GM10266 (cell line): ENCODE data around the gene TPD52L1.
A peak's percentile ranks its signal among the peaks of the same experiment; 100 is the strongest.

Experiments
- DNase-seq: peaks from one replicate; pipeline ENCODE4 v3.0.0; 2012; ENCODE audit errors: extremely low spot score
- TF ChIP-seq, protein P1 (sequence below): IDR thresholded peaks from 2 replicates; pipeline ENCODE4 v1.5.1; 2012; ENCODE audit warnings: mild to moderate bottlenecking, low read depth; ENCODE audit not compliant: control insufficient read depth, insufficient read depth; ENCODE audit errors: missing control alignments

Gene TPD52L1

DNA sequence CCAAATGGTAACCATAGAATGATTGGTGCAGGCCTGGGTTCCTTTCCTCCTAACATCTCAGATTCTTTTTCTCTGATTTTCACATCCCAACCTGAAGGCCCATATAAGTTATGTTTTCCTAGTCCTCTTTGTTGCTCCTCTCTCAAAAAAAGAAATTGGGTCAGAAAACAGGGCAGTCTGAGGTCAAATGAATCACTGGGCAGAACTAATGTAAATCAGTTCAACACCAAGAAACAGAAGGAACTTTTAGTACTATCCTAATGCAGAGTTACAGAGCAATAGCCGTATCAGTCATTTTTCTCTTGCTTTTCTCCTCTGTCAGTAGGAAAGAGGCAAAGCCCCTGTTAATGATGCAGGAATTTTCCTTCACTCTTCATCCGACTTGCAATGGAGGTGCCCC, 11.0 kb upstream of the TPD52L1 start:
- DNase-seq, result no peak
- TF ChIP-seq, protein P1, sequence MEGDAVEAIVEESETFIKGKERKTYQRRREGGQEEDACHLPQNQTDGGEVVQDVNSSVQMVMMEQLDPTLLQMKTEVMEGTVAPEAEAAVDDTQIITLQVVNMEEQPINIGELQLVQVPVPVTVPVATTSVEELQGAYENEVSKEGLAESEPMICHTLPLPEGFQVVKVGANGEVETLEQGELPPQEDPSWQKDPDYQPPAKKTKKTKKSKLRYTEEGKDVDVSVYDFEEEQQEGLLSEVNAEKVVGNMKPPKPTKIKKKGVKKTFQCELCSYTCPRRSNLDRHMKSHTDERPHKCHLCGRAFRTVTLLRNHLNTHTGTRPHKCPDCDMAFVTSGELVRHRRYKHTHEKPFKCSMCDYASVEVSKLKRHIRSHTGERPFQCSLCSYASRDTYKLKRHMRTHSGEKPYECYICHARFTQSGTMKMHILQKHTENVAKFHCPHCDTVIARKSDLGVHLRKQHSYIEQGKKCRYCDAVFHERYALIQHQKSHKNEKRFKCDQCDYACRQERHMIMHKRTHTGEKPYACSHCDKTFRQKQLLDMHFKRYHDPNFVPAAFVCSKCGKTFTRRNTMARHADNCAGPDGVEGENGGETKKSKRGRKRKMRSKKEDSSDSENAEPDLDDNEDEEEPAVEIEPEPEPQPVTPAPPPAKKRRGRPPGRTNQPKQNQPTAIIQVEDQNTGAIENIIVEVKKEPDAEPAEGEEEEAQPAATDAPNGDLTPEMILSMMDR, result no peak

DNA sequence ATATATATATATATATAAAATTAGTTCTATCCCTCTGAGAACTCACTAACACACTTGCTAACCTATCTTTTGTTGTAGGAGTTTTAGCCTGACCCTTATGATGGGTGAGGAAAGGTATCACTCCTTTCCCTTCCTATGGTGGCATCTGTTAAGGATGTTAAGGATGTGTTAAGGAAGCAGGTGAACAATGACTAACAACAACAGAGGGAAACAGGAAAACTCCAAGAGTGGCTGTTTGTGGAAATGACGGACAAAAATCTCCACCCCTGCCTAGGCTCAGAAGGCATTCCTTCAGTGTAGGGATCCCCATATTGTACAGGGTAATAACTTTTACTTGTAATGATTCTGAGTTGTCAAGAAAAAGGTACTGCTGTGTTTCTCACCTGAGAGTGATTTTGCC, 8.8 kb upstream of the TPD52L1 start:
- no peak for DNase-seq
- TF ChIP-seq, protein P1, result no peak

DNA sequence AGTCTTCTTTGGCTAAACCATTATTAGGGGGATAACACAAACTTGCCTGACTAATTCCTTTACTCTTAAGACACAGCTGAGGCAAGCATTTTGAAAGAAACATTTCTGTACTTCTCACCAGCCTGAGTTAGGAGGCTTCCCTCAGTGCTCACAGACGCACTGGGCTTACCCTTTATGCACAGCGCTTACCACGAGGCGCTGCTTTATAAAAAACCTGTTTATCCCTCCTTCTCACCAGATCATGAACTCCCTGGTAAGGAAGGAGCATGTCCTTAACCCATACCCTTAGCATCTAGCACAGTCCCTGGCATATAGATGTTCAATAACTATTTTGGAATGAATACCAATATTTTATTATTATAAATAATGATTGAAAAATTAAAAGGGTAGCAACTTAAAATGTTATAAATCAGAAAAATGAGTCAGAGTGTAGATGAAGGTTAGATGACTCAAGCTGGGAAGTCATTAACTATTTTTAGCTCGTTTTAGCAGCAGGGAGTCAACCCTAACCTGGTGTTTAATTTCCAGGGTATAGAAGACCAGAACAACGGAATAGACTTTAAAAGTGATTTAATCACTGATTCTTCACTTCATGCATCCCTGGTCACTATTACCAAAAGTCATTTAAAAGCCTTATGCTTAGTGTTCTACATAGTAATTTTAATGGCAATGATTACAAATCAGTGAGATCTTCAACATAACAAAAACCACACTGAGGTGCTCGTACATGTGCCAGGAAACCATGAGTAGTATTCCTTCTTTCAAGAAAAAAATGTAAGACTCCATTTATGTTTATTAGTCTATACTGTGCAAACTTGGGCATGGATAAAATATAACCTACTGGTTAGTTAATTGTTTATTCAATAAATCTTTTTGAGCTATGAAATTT, 4.1 kb upstream of the TPD52L1 start:
- TF ChIP-seq, protein P1, result no peak
- DNase-seq, result no peak

DNA sequence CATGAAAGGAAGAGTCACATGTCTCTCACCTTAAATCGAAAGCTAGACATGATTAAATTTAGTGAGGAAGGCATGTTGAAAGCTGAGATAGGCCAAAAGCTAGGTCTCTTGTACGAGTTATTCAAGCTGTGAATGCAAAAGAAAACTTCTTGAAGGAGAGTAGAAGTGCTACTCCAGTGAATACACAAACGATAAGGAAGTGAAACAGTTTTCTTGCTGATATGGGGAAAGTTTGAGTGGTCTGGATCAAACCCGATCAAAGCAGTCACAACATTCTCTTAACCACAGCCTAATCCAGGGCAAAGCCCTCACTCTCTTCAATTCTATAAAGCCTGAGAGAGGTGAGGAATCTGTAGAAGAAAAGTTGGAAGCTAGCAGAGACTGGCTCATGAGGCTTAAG, 1.9 kb upstream of the TPD52L1 start:
- DNase-seq, result no peak
- TF ChIP-seq, protein P1, result no peak

DNA sequence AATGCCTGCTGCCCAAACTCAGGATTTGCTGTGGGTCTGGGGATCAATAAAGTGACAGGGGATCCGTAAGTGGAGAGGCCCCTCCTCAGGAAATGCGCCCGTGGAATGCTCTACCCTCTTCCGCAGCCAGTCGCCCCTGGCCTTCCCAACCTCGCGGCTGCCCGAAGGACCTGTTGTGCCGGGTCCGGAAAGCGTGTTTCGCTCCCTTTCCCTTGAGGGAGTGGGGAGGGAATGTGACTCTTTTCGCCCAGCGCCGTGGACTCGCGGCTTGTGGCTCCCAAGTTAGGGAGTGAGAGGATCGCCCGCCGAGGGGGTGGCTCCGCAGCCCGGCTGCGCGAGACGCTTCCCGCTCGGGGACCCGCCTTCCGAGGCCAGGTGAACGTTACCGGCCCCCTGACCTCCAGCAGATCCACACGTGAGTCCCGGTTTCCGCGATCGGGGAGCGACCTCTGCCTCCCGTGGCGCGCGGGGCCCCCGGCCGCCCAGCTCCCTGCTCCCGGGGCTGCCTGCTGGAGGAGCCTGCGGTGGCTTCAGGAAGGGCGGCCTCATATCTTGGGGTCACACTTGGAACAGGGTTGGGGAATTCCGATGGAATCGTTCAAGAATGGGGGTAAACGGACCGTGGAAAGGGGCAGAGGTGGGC, 666 bp downstream of the TPD52L1 start:
- DNase-seq, result peak; percentile 15
- TF ChIP-seq, protein P1, result no peak

DNA sequence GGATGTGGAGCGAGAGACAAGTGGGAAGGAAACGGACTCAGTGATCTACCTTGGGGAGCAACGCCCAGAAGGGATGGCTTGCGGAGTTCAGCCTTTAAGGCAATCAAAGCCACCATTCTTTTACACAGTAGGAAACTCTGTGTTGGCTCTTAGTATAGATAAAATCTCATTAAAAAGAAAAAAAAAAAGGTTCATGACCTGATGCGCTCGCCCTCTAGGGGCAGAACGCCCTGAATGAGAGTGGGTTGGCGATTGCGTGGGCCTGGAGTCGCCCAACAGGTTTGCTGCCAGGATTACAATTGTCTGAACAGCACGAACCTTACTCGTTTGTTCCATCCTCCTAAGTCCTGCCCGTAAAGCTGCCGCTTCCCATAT, 1.2 kb downstream of the TPD52L1 start:
- TF ChIP-seq, protein P1, result no peak
- no peak for DNase-seq

DNA sequence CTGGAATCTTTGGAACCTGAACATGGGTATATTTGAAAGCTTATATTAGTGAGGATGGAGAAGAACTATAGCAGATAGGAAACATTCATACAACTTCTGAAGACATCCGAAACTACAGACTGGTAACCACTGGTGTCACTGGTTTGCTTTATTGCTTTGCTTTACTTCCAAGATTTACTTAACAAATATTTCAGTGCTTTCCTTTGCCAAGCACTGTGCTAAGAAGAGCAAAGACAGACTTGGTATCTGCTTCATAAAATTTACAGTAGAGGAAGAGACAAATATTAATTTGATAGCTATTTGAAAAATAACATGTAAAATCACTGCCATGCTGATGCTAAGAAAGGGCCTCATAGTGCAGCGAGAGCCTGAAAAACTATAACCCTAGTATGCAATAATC, 1.8 kb downstream of the TPD52L1 start:
- TF ChIP-seq, protein P1, result no peak

More for the DNA sequence above, 1.8 kb downstream of the TPD52L1 start:
- DNase-seq, result no peak
